HCT116 (cell line): ENCODE results near the gene NUBPL. TPM values are rescaled to one million over a fixed set of nuclear protein-coding genes. Genes with fewer than 3 reads are reported as not detected.

Experiments used
- ATAC-seq: fragments of 200-7000 bp; cut with Tn5 transposase; 2 replicates; pipeline ENCODE4 v1.9.1; 2020; ENCODE audit warnings: mild to moderate bottlenecking, moderate library complexity
- BruUV-seq: library from RNA; stranded (reverse); fragments of 400-500 nt; replicated peaks from 2 replicates; lab custom pipeline; 2021; lab: Mats Ljungman, UMichigan
- CTCF ChIA-PET: fragments of 300-600 bp; sonication (Branson Sonifier 250); formaldehyde crosslinking; loops from one replicate; lab custom pipeline; 2021; ENCODE audit warnings: antibody characterized with exemption; lab: Charles Lee
- POLR2A ChIA-PET: fragments of 300-600, 350-600 bp; sonication (Branson Sonifier 250); formaldehyde crosslinking; loops from one replicate; lab custom pipeline; 2021; ENCODE audit warnings: antibody characterized with exemption; lab: Charles Lee
- RAD21 ChIA-PET, 2 experiments: fragments of 300-600 bp; sonication (Branson Sonifier 250); formaldehyde crosslinking; loops; one replicate each; lab custom pipeline; 2023; ENCODE audit warnings: low total read pairs in 2 of 2; ENCODE audit not compliant: uncharacterized antibody in 2 of 2, unreplicated experiment in 2 of 2, low non-redundant PET in 1 of 2; lab: Charles Lee
- DNase-seq: peaks from one replicate; pipeline ENCODE4 v3.0.0-alpha.2; 2010; ENCODE audit warnings: low read depth, low spot score
- H2AFZ ChIP-seq: fragments of 200-600 bp; shearing (Covaris generic), sonication (generic); 2 replicates; pipeline ENCODE4 v1.6.1; 2017; ENCODE audit warnings: low read depth, mixed run types, mixed read lengths, antibody characterized with exemption, low read length; ENCODE audit not compliant: poor library complexity, severe bottlenecking
- H3K27ac ChIP-seq: 2 replicates; pipeline ENCODE4 v1.5.1; 2012; ENCODE audit warnings: low read depth, low read length
- H3K27me3 ChIP-seq: fragments of 200-600 bp; sonication (generic); 2 replicates; pipeline ENCODE4 v1.6.1; 2016; ENCODE audit warnings: mixed run types, low read length, mixed read lengths; ENCODE audit not compliant: insufficient read depth
- H3K36me3 ChIP-seq, 2 experiments: fragments of 200-500 bp in 1 of 2; fragments of 200-600 bp in 1 of 2; sonication (Bioruptor generic) in 1 of 2; sonication (generic) in 1 of 2; 2 replicates each; pipeline versions ENCODE4 v1.5.1 to v1.6.1; 2014 to 2016; ENCODE audit warnings: low read length in 2 of 2, inconsistent platforms in 1 of 2, mixed read lengths in 1 of 2, mixed run types in 1 of 2; ENCODE audit not compliant: insufficient read depth in 2 of 2, control insufficient read depth in 1 of 2
- H3K4me1 ChIP-seq, 2 experiments: fragments of 200-600 bp in 1 of 2; sonication (generic) in 1 of 2; 2 replicates each; pipeline versions ENCODE4 v1.5.1 to v1.6.1; 2012 to 2017; ENCODE audit warnings: low read length in 2 of 2, inconsistent platforms in 1 of 2, mild to moderate bottlenecking in 1 of 2, mixed read lengths in 1 of 2, mixed run types in 1 of 2, moderate library complexity in 1 of 2; ENCODE audit not compliant: insufficient read depth in 2 of 2, control insufficient read depth in 1 of 2
- H3K4me2 ChIP-seq: fragments of 200-600 bp; sonication (generic); 2 replicates; pipeline ENCODE4 v1.6.1; 2017; ENCODE audit warnings: mixed run types, low read length, mixed read lengths
- H3K4me3 ChIP-seq, 2 experiments: fragments of 200-600 bp in 1 of 2; sonication (generic) in 1 of 2; replicated peaks in 1 of 2; 2 replicates each; pipeline ENCODE4 v1.5.1; 2011 to 2016; ENCODE audit warnings: low read length in 2 of 2, control low read depth in 1 of 2, low read depth in 1 of 2, mild to moderate bottlenecking in 1 of 2, mixed read lengths in 1 of 2, mixed run types in 1 of 2
- H3K79me2 ChIP-seq: fragments of 200-600 bp; sonication (generic); 2 replicates; pipeline ENCODE4 v1.6.1; 2017; ENCODE audit warnings: mild to moderate bottlenecking, mixed run types, low read length, moderate library complexity, mixed read lengths; ENCODE audit not compliant: insufficient read depth
- H3K9ac ChIP-seq: fragments of 200-600 bp; sonication (generic); 2 replicates; pipeline ENCODE4 v1.6.1; 2016; ENCODE audit warnings: low read length, mixed read lengths
- H3K9me2 ChIP-seq: fragments of 200-600 bp; sonication (generic), shearing (Covaris generic); 2 replicates; pipeline ENCODE4 v1.6.1; 2017; ENCODE audit warnings: mixed run types, mild to moderate bottlenecking, moderate library complexity; ENCODE audit not compliant: insufficient read depth
- H3K9me3 ChIP-seq, 2 experiments: fragments of 200-500 bp in 1 of 2; fragments of 200-600 bp in 1 of 2; sonication (Bioruptor generic) in 1 of 2; sonication (generic) in 1 of 2; 2 replicates each; pipeline ENCODE4 v1.6.1; 2014 to 2017; ENCODE audit warnings: low read length in 2 of 2, mixed read lengths in 2 of 2, inconsistent platforms in 1 of 2, low read depth in 1 of 2, mild to moderate bottlenecking in 1 of 2, mixed run types in 1 of 2, moderate library complexity in 1 of 2; ENCODE audit not compliant: control insufficient read depth in 1 of 2, insufficient read depth in 1 of 2
- H4K20me1 ChIP-seq: fragments of 200-600 bp; sonication (generic), shearing (Covaris generic); 2 replicates; pipeline ENCODE4 v1.6.1; 2017; ENCODE audit warnings: mixed run types, mild to moderate bottlenecking, moderate library complexity; ENCODE audit not compliant: insufficient read depth
- CEBPB ChIP-seq: IDR thresholded peaks from 2 replicates; pipeline ENCODE4 v1.6.1; 2012; ENCODE audit warnings: low read depth
- FOSL1 ChIP-seq: IDR thresholded peaks from 2 replicates; pipeline ENCODE4 v1.6.1; 2012; ENCODE audit warnings: low read depth
- JUND ChIP-seq: IDR thresholded peaks from 2 replicates; pipeline ENCODE4 v1.6.1; 2012
- POLR2A ChIP-seq: IDR thresholded peaks from 2 replicates; pipeline ENCODE4 v1.7.0; 2011; ENCODE audit warnings: borderline replicate concordance; ENCODE audit not compliant: insufficient read depth, insufficient read length; ENCODE audit errors: extremely low read depth
- POLR2AphosphoS5 ChIP-seq: IDR thresholded peaks from 2 replicates; pipeline ENCODE4 v1.6.1; 2011; ENCODE audit warnings: mild to moderate bottlenecking, low read depth, low read length, moderate library complexity
- RAD21 ChIP-seq: IDR thresholded peaks from 2 replicates; pipeline ENCODE4 v1.6.1; 2012; ENCODE audit warnings: low read depth, mild to moderate bottlenecking
- SIN3A ChIP-seq: IDR thresholded peaks from 2 replicates; pipeline ENCODE4 v1.6.1; 2012; ENCODE audit warnings: low read depth
- SP1 ChIP-seq: IDR thresholded peaks from 2 replicates; pipeline ENCODE4 v1.6.1; 2012; ENCODE audit warnings: low read depth
- SRF ChIP-seq: IDR thresholded peaks from 2 replicates; pipeline ENCODE4 v1.6.1; 2012; ENCODE audit warnings: low read depth
- ZFX ChIP-seq: fragments of 450-650 bp; IDR thresholded peaks from 2 replicates; pipeline ENCODE4 v1.6.1; 2017
- ZNF274 ChIP-seq: fragments of 200-500 bp; sonication (Bioruptor generic); IDR thresholded peaks from 2 replicates; pipeline ENCODE4 v1.6.1; 2014; ENCODE audit warnings: mild to moderate bottlenecking, low read depth, low read length, inconsistent platforms
- intact Hi-C: fragments of 100-400 bp; cut with micrococcal nuclease; formaldehyde crosslinking; loops from 2 replicates; pipeline ENCODE4 v1.10.0; 2022
- total RNA-seq: library from RNA; stranded (reverse); gene quantifications from one replicate; pipeline ENCODE4 v1.2.1, GENCODE V29; 2021; ENCODE audit not compliant: unreplicated experiment
- TF ChIP-seq, protein P1 (sequence below): IDR thresholded peaks from 2 replicates; pipeline ENCODE4 v1.6.1; 2012; ENCODE audit warnings: low read depth
- TF ChIP-seq, protein P2 (sequence below), 3 experiments: fragments of 200-600 bp in 1 of 3; sonication (generic) in 1 of 3; IDR thresholded peaks in 2 of 3; conservative IDR thresholded peaks in 1 of 3; 2 replicates each; pipeline ENCODE4 v1.5.1; 2012 to 2017; ENCODE audit warnings: low read depth in 2 of 3, low read length in 2 of 3, antibody characterized with exemption in 1 of 3, borderline replicate concordance in 1 of 3, control low read depth in 1 of 3, mild to moderate bottlenecking in 1 of 3, mixed read lengths in 1 of 3, mixed run types in 1 of 3, moderate library complexity in 1 of 3; ENCODE audit not compliant: insufficient read depth in 1 of 3
- TF ChIP-seq, protein P3 (sequence below): IDR thresholded peaks from 2 replicates; pipeline ENCODE4 v1.6.1; 2011; ENCODE audit warnings: mild to moderate bottlenecking, low read length, moderate library complexity; ENCODE audit not compliant: insufficient replicate concordance; ENCODE audit errors: extremely low read depth
- TF ChIP-seq, protein P4 (sequence below): IDR thresholded peaks from 2 replicates; pipeline ENCODE4 v1.6.1; 2012

NUBPL gene
- total RNA-seq, 1 experiment from 2014 or later: 11.3 TPM

DNA sequence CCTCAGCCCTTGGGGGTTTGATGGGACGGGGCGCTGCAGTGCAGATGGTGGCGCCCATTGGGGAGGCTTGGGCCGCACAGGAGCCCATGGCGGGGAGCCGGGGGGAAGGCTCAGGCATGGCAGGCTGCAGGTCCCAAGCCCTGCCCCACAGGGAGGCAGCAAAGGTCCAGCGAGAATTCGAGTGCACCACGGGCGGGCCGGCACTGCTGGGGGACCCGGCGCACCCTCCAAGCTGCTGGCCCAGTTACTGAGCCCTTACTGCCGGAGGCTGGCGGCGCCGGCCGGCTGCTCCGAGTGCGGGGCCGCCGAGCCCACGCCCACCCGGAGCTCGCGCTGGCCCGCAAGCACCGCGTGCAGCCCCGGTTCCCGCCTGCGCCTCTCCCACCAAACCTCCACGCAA, 34.1 kb upstream of the NUBPL start:
- ChIA-PET CTCF (no interaction called here), POLR2A (no interaction called here), RAD21 (no interaction called here)
- no peaks in the 10 kb centered on the region for H3K9me3 ChIP-seq
- TF ChIP-seq, protein P1, sequence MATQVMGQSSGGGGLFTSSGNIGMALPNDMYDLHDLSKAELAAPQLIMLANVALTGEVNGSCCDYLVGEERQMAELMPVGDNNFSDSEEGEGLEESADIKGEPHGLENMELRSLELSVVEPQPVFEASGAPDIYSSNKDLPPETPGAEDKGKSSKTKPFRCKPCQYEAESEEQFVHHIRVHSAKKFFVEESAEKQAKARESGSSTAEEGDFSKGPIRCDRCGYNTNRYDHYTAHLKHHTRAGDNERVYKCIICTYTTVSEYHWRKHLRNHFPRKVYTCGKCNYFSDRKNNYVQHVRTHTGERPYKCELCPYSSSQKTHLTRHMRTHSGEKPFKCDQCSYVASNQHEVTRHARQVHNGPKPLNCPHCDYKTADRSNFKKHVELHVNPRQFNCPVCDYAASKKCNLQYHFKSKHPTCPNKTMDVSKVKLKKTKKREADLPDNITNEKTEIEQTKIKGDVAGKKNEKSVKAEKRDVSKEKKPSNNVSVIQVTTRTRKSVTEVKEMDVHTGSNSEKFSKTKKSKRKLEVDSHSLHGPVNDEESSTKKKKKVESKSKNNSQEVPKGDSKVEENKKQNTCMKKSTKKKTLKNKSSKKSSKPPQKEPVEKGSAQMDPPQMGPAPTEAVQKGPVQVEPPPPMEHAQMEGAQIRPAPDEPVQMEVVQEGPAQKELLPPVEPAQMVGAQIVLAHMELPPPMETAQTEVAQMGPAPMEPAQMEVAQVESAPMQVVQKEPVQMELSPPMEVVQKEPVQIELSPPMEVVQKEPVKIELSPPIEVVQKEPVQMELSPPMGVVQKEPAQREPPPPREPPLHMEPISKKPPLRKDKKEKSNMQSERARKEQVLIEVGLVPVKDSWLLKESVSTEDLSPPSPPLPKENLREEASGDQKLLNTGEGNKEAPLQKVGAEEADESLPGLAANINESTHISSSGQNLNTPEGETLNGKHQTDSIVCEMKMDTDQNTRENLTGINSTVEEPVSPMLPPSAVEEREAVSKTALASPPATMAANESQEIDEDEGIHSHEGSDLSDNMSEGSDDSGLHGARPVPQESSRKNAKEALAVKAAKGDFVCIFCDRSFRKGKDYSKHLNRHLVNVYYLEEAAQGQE: no peak
- TF ChIP-seq SRF (no peak), JUND (no peak), POLR2A (no peak)
- H3K9ac ChIP-seq: no peak overlapping the region
- no peaks in the 10 kb centered on the region for H3K36me3 ChIP-seq
- intact Hi-C loops: no loop called here
- H3K27me3 ChIP-seq: no peaks in the 10 kb centered on the region
- no peaks in the 10 kb centered on the region for H3K79me2 ChIP-seq
- H4K20me1 ChIP-seq: no peaks in the 10 kb centered on the region
- DNase-seq (no peak), ATAC-seq (no peak)
- H3K4me2 ChIP-seq: no peak overlapping the region
- no peak overlapping the region for H3K4me3 ChIP-seq
- no peaks in the 10 kb centered on the region for H3K4me1 ChIP-seq
- no peak overlapping the region for H3K27ac ChIP-seq
- no TSS peak for BruUV-seq
- H3K9me2 ChIP-seq: no peaks in the 10 kb centered on the region
- no peak overlapping the region for H2AFZ ChIP-seq

DNA sequence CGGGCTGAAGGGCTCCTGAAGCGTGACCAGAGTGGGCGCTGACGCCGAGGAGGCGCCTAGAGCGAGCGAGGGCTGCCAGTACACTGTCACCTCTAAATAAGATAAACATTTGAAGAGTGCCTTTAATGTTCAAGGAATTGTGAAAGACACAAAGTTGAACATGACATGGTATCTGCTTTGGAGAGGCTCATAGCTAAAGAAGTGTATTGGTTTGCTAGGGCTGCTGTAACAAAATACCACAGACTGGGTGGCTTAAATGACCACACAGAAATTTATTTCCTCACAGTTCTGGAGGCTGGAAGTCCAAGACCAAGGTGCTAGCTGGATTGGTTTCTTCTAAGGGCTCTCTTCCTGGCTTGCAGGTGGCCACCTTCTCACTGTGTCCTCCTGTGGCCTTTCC, 33.7 kb upstream of the NUBPL start:
- Histone ChIP-seq H3K4me3 (no peak overlapping the region), H3K9me3 (no peaks in the 10 kb centered on the region), H3K9me2 (no peaks in the 10 kb centered on the region), H3K9ac (no peak overlapping the region), H2AFZ (no peak overlapping the region), H4K20me1 (no peaks in the 10 kb centered on the region), H3K27ac (no peak overlapping the region), H3K4me1 (no peaks in the 10 kb centered on the region), H3K36me3 (no peaks in the 10 kb centered on the region), H3K27me3 (no peaks in the 10 kb centered on the region)
- ChIA-PET CTCF (no interaction called here), POLR2A (no interaction called here), RAD21 (no interaction called here)
- DNase-seq (no peak), ATAC-seq (no peak)
- intact Hi-C loops: no loop called here
- BruUV-seq: no TSS peak
- no peak for TF ChIP-seq ZNF274
- no peak for TF ChIP-seq SIN3A
- TF ChIP-seq, protein P2, sequence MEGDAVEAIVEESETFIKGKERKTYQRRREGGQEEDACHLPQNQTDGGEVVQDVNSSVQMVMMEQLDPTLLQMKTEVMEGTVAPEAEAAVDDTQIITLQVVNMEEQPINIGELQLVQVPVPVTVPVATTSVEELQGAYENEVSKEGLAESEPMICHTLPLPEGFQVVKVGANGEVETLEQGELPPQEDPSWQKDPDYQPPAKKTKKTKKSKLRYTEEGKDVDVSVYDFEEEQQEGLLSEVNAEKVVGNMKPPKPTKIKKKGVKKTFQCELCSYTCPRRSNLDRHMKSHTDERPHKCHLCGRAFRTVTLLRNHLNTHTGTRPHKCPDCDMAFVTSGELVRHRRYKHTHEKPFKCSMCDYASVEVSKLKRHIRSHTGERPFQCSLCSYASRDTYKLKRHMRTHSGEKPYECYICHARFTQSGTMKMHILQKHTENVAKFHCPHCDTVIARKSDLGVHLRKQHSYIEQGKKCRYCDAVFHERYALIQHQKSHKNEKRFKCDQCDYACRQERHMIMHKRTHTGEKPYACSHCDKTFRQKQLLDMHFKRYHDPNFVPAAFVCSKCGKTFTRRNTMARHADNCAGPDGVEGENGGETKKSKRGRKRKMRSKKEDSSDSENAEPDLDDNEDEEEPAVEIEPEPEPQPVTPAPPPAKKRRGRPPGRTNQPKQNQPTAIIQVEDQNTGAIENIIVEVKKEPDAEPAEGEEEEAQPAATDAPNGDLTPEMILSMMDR (IDR thresholded peaks at IDR 0.05 in 2 of 3, conservative IDR thresholded peaks at IDR 0.05 in 1 of 3; ENCODE audit: borderline replicate concordance in 1 of 3, insufficient read depth in 1 of 3, low read depth in 2 of 3, low read length in 2 of 3): no peak
- no peak for TF ChIP-seq POLR2AphosphoS5
- no peak for TF ChIP-seq SRF
- no peak for TF ChIP-seq POLR2A
- TF ChIP-seq FOSL1: no peak
- no peak for TF ChIP-seq ZFX
- TF ChIP-seq CEBPB: no peak
- TF ChIP-seq, protein P3, sequence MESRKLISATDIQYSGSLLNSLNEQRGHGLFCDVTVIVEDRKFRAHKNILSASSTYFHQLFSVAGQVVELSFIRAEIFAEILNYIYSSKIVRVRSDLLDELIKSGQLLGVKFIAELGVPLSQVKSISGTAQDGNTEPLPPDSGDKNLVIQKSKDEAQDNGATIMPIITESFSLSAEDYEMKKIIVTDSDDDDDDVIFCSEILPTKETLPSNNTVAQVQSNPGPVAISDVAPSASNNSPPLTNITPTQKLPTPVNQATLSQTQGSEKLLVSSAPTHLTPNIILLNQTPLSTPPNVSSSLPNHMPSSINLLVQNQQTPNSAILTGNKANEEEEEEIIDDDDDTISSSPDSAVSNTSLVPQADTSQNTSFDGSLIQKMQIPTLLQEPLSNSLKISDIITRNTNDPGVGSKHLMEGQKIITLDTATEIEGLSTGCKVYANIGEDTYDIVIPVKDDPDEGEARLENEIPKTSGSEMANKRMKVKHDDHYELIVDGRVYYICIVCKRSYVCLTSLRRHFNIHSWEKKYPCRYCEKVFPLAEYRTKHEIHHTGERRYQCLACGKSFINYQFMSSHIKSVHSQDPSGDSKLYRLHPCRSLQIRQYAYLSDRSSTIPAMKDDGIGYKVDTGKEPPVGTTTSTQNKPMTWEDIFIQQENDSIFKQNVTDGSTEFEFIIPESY: no peak
- TF ChIP-seq, protein P4, sequence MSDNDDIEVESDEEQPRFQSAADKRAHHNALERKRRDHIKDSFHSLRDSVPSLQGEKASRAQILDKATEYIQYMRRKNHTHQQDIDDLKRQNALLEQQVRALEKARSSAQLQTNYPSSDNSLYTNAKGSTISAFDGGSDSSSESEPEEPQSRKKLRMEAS: no peak
- TF ChIP-seq RAD21: no peak
- TF ChIP-seq SP1: no peak
- TF ChIP-seq, all 23 proteins: peak for 0
- H3K79me2 ChIP-seq: no peaks in the 10 kb centered on the region
- H3K4me2 ChIP-seq: no peak overlapping the region
